HepG2 (cell line): Measurements from ENCODE around the gene TNNT1. TPM values are rescaled to one million over a fixed set of nuclear protein-coding genes. Genes with fewer than 3 reads are reported as not detected.

ENCODE experiments used
- BCL6 ChIP-seq: IDR thresholded peaks from 2 replicates; pipeline ENCODE4 v1.6.1; 2016; ENCODE audit warnings: missing genetic modification reagents, missing compliant biosample characterization
- DRAP1 ChIP-seq: IDR thresholded peaks from 2 replicates; pipeline ENCODE4 v1.6.1; 2016; ENCODE audit warnings: missing genetic modification reagents, missing compliant biosample characterization
- ETV6 ChIP-seq: sonication (generic); formaldehyde crosslinking; conservative IDR thresholded peaks from 2 replicates; pipeline ENCODE4 v1.4.0; 2020; ENCODE audit warnings: missing genetic modification reagents
- GPBP1L1 ChIP-seq: sonication (generic); formaldehyde crosslinking; IDR thresholded peaks from 2 replicates; pipeline ENCODE4 v1.5.0; 2020; ENCODE audit warnings: mild to moderate bottlenecking, missing genetic modification reagents
- KDM2A ChIP-seq: sonication (generic); formaldehyde crosslinking; IDR thresholded peaks from 2 replicates; pipeline ENCODE4 v1.4.0; 2020; ENCODE audit warnings: low read depth, missing genetic modification reagents, borderline replicate concordance
- NFKB2 ChIP-seq: sonication (generic); formaldehyde crosslinking; IDR thresholded peaks from 2 replicates; pipeline ENCODE4 v1.4.0; 2020; ENCODE audit warnings: missing genetic modification reagents, borderline replicate concordance
- PRDM15 ChIP-seq: sonication (generic); formaldehyde crosslinking; IDR thresholded peaks from 2 replicates; pipeline ENCODE4 v1.4.0; 2020; ENCODE audit warnings: missing genetic modification reagents
- RFXANK ChIP-seq: IDR thresholded peaks from 2 replicates; pipeline ENCODE4 v1.6.1; 2016
- RFXAP ChIP-seq: sonication (generic); formaldehyde crosslinking; IDR thresholded peaks from 2 replicates; pipeline ENCODE4 v1.4.0; 2020; ENCODE audit warnings: missing genetic modification reagents, borderline replicate concordance
- SP1 ChIP-seq, 2 experiments: fragments of 450-650 bp in 1 of 2; sonication (generic) in 1 of 2; formaldehyde crosslinking in 1 of 2; IDR thresholded peaks; 2 replicates each; pipeline versions ENCODE4 v1.4.0 to v1.6.1; 2016 to 2020; ENCODE audit warnings: missing genetic modification reagents in 1 of 2
- TBL1XR1 ChIP-seq: fragments of 150-350 bp; IDR thresholded peaks from 2 replicates; pipeline ENCODE4 v1.6.1; 2014; ENCODE audit warnings: borderline replicate concordance, low read length; ENCODE audit not compliant: partially characterized antibody
- TBP ChIP-seq: sonication (generic); formaldehyde crosslinking; IDR thresholded peaks from 2 replicates; pipeline ENCODE4 v1.5.0; 2020; ENCODE audit warnings: missing genetic modification reagents
- TFDP2 ChIP-seq: sonication (generic); formaldehyde crosslinking; IDR thresholded peaks from 2 replicates; pipeline ENCODE4 v1.4.0; 2020; ENCODE audit warnings: missing genetic modification reagents
- ZGPAT ChIP-seq: IDR thresholded peaks from 2 replicates; pipeline ENCODE4 v1.6.1; 2016; ENCODE audit warnings: mild to moderate bottlenecking
- ZNF687 ChIP-seq: sonication (generic); formaldehyde crosslinking; IDR thresholded peaks from 2 replicates; pipeline ENCODE4 v1.5.1; 2020; ENCODE audit warnings: mild to moderate bottlenecking, missing genetic modification reagents, moderate library complexity
- ZSCAN20 ChIP-seq: sonication (generic); formaldehyde crosslinking; IDR thresholded peaks from 2 replicates; pipeline ENCODE4 v1.4.0; 2020; ENCODE audit warnings: missing genetic modification reagents, mild to moderate bottlenecking, borderline replicate concordance
- polyA plus RNA-seq, 8 experiments: library from polyadenylated mRNA; depleted of rRNA in 3 of 8; stranded (reverse) in 7 of 8; unstranded in 1 of 8; fragments of >200 nt; fragmentation: Illumina TruSeq in 4 of 8; extraction: Trizol in 4 of 8; gene quantifications; 2 replicates each; pipeline versions ENCODE4 v1.2.1 to v1.2.3, GENCODE V29; 2011 to 2016; ENCODE audit warnings: low read depth in 4 of 8, missing spikeins in 1 of 8, mixed read lengths in 1 of 8; ENCODE audit not compliant: insufficient read depth in 1 of 8
- total RNA-seq, 5 experiments: library from RNA; depleted of rRNA; stranded (reverse); fragments of >200 nt; fragmentation: Illumina TruSeq; extraction: Trizol; gene quantifications; 2 replicates each; pipeline ENCODE4 v1.2.3, GENCODE V29; 2016; ENCODE audit warnings: low read depth in 1 of 5

The TNNT1 gene
- total and polyA plus RNA-seq, 2 of the 13 experiments (the other 11 are each of a cell fraction or from before 2014, with no cell fraction given), result 1.3 to 2.4 TPM

- peak; percentile 62; the same call in 1 of the 2 replicates for TF ChIP-seq TFDP2 (CRISPR knock-in tag)
- peak; percentile 19; the same call in 1 of the 2 replicates for TF ChIP-seq PRDM15 (CRISPR knock-in tag)
- 0 out of 2 replicates have a peak, but pooled peaks have one; percentile 37 for TF ChIP-seq RFXAP (CRISPR knock-in tag)
- TF ChIP-seq DRAP1, result peak; percentile 54; the same call in 1 of the 2 replicates
- TF ChIP-seq ZNF687, result peak; percentile 41
- TF ChIP-seq RFXANK (CRISPR knock-in tag), result peak; percentile 77; the same call in 1 of the 2 replicates
- peak; percentile 43 for TF ChIP-seq TBL1XR1
- TF ChIP-seq SP1 (IDR thresholded peaks at IDR 0.05), result no peak
- TF ChIP-seq SP1 (CRISPR knock-in tag; IDR thresholded peaks at IDR 0.05), result peak; percentile 77
- peak; percentile 82 for TF ChIP-seq KDM2A (CRISPR knock-in tag)
- TF ChIP-seq TBP, result peak; percentile 93
- TF ChIP-seq ZGPAT (CRISPR knock-in tag), result peak; percentile 61; the same call in 1 of the 2 replicates
- TF ChIP-seq BCL6, result peak; percentile 35; the same call in 1 of the 2 replicates
- no peak for TF ChIP-seq GPBP1L1
- TF ChIP-seq ETV6 (CRISPR knock-in tag), result no peak
- no peak for TF ChIP-seq NFKB2
- TF ChIP-seq ZSCAN20 (CRISPR knock-in tag), result no peak; the same call in 1 of the 2 replicates
These were observed 31.2 kb downstream of the TNNT1 start (continued) for GRCh38 chr19:55117663-55118391.
